NCI-H460 (cell line): ENCODE results near the gene MSRB2. TPM values are rescaled to one million over a fixed set of nuclear protein-coding genes. Genes with fewer than 3 reads are reported as not detected.
"Not testable (repeated sequence)": the region's sequence is repeated elsewhere in the genome, so short reads cannot be mapped to it uniquely, and the experiment has no call there.

Experiments used
- DNase-seq: peaks from one replicate; pipeline ENCODE4 v3.0.0-alpha.2; 2016; ENCODE audit warnings: low read depth; ENCODE audit errors: extremely low read depth
- polyA plus RNA-seq: library from polyadenylated mRNA; depleted of rRNA; stranded (reverse); fragments of >200 nt; gene quantifications from 2 replicates; pipeline ENCODE4 v1.2.3, GENCODE V29; 2014; cell fraction: nucleus; rRNA removed
- total RNA-seq: library from RNA; depleted of rRNA; stranded (reverse); fragments of >200 nt; shearing (Covaris generic); gene quantifications from 2 replicates; pipeline ENCODE4 v1.2.3, GENCODE V29; 2014; rRNA removed

MSRB2 gene
- total RNA-seq = 10.1 and 10.3 TPM in 2 replicates
- 1.7 and 6.4 TPM in 2 replicates for polyA plus RNA-seq

- DNase-seq = peak; percentile 87
Observed at GRCh38 chr10:23095404-23095965, at the start of gene MSRB2. Gene MSRB2, plus strand, starts transcription at chr10:23095579. Its CDS starts 30 bp downstream, at chr10:23095609.

- DNase-seq = no peak
Observed at GRCh38 chr10:23046027-23046426, 49.4 kb upstream of the MSRB2 start.

DNA sequence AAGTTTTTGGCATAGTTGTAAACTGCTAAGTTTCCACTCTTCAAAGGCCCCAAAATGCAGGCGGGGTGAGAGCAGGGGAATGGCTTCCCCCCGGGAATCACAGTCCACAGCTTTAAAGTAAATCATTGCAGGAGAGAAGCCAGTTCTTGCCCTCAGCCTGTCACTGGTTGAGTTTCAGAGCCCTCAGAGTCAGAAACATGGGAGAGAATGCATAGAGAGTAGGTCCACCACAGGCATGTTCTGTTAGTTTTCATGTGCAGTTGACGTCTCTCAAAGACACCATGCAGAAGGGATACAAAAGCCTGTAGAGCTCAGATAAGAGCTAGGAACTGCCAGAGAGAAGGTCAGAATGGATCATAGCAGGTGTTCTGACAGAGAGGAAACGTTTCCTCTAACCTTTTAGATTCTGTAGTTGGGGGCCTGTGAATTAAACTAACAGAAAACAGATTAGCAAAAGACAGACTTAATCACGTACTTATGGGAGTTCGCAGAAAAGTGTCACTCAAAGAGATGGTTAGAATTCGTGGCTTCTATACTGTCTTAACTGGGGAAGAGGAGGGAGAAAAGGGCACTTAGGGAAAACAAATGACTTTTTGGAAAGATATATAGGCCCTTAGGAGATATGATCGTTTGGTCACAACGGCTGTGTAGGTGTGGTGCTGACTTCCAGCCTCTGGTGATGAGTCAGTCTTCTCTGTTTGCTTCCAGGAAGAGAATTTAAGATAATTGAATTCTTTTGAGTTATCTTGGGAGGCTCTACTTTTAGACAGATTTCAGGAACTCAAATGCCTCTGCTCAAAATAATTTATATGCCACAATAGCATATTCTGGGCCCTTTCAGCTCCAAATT lies 48.0 kb upstream of the MSRB2 start:
- no peak for DNase-seq

- DNase-seq = no peak
Observed at GRCh38 chr10:23048191-23048590, 47.2 kb upstream of the MSRB2 start.

- no peak for DNase-seq
Observed at GRCh38 chr10:23051278-23051677, 44.1 kb upstream of the MSRB2 start.

- no peak for DNase-seq
Observed at GRCh38 chr10:23051855-23052331, 43.5 kb upstream of the MSRB2 start.

- no peak for DNase-seq
Observed at GRCh38 chr10:23053036-23053435, 42.3 kb upstream of the MSRB2 start.

GRCh38 chr10:23055424-23056185 lies 39.8 kb upstream of the MSRB2 start:
- no peak for DNase-seq

DNA sequence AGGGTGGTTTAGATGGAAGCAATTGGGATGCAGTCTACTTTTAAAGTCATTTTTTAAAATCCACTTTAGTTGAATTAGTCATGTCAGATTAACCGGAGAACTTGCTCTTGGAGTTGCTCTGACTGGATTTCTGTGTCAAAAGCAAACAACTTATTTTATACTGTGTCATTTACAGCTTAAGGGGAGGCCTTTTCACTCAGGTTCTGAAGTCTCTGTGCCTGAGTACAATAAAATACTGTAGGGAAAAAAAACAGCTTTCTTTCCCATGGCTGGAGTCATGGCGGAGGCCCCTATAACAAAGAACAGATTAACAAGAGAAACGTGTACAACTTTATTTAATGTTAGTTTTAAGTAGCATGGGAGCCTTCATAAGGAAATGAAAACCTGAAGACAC lies 39.2 kb upstream of the MSRB2 start:
- DNase-seq = no peak

DNA sequence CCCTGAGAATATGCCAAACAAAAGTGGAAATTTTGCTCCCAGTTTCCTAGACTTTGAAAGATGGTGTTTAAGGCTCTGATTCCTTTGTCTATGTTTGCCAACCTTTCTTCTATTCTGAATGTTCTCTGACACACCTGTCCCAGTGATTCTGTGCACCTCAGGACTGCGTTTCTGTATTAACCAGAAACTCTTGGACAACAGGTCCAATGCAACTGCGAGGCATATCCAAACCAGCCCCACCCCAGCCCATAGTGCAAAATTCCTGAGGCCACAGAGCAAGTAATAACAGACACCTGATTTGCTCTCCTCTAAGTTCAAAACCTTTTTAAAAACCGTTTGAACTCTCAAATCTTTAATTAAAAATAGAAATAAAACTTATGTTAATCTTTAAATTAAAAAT lies 37.0 kb upstream of the MSRB2 start:
- no peak for DNase-seq

- no peak for DNase-seq
Observed at GRCh38 chr10:23060918-23061317, 34.5 kb upstream of the MSRB2 start.

GRCh38 chr10:23063045-23063972 lies 32.1 kb upstream of the MSRB2 start:
- no peak for DNase-seq

DNA sequence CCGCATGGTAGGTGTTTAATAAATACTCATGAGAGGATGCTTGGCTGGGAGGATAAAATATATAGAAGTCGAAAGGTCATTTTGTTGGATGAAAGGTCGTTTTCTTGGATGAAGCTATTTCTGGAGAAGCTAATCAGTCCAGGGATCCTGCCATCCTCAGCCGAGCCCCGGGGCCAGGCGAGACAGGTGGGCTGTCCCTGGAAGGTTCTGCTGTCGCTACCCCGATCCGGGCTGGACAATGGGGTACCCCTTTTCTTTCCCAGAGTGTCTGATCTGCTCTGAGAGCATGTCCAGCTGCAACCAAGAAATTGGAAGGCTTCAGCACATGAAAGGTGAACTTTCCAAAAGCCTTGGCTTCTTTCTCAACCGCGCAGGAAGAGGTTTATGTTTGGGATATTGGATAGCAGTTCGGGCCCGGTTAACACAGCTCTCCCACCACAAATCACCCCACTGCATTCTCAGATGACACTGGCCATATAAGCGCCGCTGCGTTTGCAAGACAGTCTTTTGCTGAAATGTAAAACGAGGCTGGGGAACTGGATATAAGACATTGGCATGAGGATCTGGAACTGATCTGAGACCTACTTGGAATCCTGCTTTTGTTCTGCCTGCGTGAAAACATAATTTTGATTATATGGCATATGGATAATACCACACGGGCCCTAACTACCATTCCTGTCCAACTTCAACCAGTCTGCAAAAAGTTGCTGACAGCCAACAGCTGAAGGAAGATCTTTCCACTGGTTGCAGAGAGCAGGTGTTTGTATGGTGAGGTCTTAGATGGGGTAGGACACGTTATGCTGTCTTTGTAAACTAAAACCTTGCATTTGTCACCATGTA lies 31.2 kb upstream of the MSRB2 start:
- DNase-seq = no peak

DNA sequence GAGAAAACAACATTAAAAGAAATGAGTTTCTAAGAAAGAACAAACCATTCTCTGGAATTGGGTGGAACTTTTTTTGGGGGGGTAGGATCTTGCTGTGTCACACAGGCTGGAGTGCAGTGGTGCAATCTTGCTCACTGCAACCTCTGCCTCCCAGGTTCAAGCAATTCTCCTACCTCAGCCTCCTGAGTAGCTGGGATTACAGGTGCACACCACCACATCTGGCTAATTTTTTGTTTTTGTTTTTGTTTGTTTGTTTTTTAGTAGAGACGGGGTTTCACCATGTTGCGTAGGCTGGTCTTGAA lies 30.6 kb upstream of the MSRB2 start:
- not testable (repeated sequence) for DNase-seq

- no peak for DNase-seq
Observed at GRCh38 chr10:23065181-23065948, 30.0 kb upstream of the MSRB2 start.

DNA sequence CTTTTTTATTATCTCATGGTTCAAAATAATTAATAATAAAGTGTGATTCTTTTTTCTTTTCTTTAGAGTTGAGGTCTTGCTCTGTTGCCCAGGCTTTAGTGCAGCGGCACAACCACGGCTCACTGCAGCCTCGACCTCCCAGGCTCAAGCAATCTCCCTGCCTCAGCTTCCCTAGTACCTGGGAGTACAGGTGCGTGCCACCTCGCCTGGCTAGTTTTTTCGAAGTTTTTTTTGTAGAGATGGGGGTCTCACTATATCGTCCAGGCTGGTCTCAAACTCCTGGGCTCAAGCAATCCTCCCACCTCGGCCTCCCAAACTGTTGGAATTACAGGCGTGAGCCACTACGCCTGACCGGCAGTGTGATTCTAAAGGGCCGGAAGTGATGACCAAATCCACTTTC lies 28.0 kb upstream of the MSRB2 start:
- no peak for DNase-seq

DNA sequence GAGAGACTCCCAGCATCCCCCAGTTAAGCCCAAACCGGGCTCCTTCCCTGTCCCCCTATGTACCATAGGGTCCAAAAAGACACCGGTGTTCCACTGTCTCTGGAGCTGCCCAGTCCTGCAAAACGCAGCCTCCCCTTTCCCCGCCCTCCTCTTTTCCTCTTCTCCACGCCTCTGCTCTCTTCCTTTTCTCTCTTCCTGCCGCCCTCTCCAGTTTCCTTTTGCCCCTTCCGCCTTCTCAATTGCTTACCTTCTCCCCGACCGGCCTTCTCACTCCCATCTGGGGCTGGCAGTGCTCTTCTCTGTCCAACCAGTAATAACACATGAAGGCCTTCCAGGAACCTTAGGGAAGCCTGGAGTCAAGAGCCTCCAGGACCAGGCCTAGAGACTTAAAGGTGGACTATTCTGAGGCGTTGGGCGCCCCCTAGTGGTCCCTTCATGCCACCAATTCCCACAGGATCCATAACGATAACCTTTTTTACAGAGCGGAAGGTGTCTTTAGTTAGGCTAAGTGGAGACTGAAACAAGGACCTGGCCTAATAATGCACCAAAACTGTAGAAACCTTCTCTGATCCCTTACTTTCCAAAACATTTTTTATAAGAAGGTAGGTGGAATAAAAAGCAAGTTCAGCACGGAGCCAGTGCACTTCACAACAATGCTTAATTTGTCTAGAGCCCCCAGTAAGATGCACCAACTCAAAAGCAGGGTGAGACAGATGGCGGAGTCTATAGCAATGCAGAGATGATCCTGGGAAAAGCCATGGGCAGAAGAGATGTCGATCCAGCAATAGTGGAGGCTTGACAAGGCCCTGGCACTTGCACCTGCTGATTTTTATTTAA lies 27.2 kb upstream of the MSRB2 start:
- peak; percentile 69 for DNase-seq
